HCT116 (cell line): ENCODE results near the gene DDX50. TPM values are rescaled to one million over a fixed set of nuclear protein-coding genes. Genes with fewer than 3 reads are reported as not detected.

Source experiments
- ATAC-seq: fragments of 200-7000 bp; cut with Tn5 transposase; 2 replicates; pipeline ENCODE4 v1.9.1; 2020; ENCODE audit warnings: mild to moderate bottlenecking, moderate library complexity
- BruUV-seq: library from RNA; stranded (reverse); fragments of 400-500 nt; replicated peaks from 2 replicates; lab custom pipeline; 2021; lab: Mats Ljungman, UMichigan
- CTCF ChIA-PET: fragments of 300-600 bp; sonication (Branson Sonifier 250); formaldehyde crosslinking; loops from one replicate; lab custom pipeline; 2021; ENCODE audit warnings: antibody characterized with exemption; lab: Charles Lee
- POLR2A ChIA-PET: fragments of 300-600, 350-600 bp; sonication (Branson Sonifier 250); formaldehyde crosslinking; loops from one replicate; lab custom pipeline; 2021; ENCODE audit warnings: antibody characterized with exemption; lab: Charles Lee
- RAD21 ChIA-PET, 2 experiments: fragments of 300-600 bp; sonication (Branson Sonifier 250); formaldehyde crosslinking; loops; one replicate each; lab custom pipeline; 2023; ENCODE audit warnings: low total read pairs in 2 of 2; ENCODE audit not compliant: uncharacterized antibody in 2 of 2, unreplicated experiment in 2 of 2, low non-redundant PET in 1 of 2; lab: Charles Lee
- DNase-seq: peaks from one replicate; pipeline ENCODE4 v3.0.0-alpha.2; 2010; ENCODE audit warnings: low read depth, low spot score
- H2AFZ ChIP-seq: fragments of 200-600 bp; shearing (Covaris generic), sonication (generic); 2 replicates; pipeline ENCODE4 v1.6.1; 2017; ENCODE audit warnings: low read depth, mixed run types, mixed read lengths, antibody characterized with exemption, low read length; ENCODE audit not compliant: poor library complexity, severe bottlenecking
- H3K27ac ChIP-seq: 2 replicates; pipeline ENCODE4 v1.5.1; 2012; ENCODE audit warnings: low read depth, low read length
- H3K27me3 ChIP-seq: fragments of 200-600 bp; sonication (generic); 2 replicates; pipeline ENCODE4 v1.6.1; 2016; ENCODE audit warnings: mixed run types, low read length, mixed read lengths; ENCODE audit not compliant: insufficient read depth
- H3K36me3 ChIP-seq, 2 experiments: fragments of 200-500 bp in 1 of 2; fragments of 200-600 bp in 1 of 2; sonication (Bioruptor generic) in 1 of 2; sonication (generic) in 1 of 2; 2 replicates each; pipeline versions ENCODE4 v1.5.1 to v1.6.1; 2014 to 2016; ENCODE audit warnings: low read length in 2 of 2, inconsistent platforms in 1 of 2, mixed read lengths in 1 of 2, mixed run types in 1 of 2; ENCODE audit not compliant: insufficient read depth in 2 of 2, control insufficient read depth in 1 of 2
- H3K4me1 ChIP-seq, 2 experiments: fragments of 200-600 bp in 1 of 2; sonication (generic) in 1 of 2; 2 replicates each; pipeline versions ENCODE4 v1.5.1 to v1.6.1; 2012 to 2017; ENCODE audit warnings: low read length in 2 of 2, inconsistent platforms in 1 of 2, mild to moderate bottlenecking in 1 of 2, mixed read lengths in 1 of 2, mixed run types in 1 of 2, moderate library complexity in 1 of 2; ENCODE audit not compliant: insufficient read depth in 2 of 2, control insufficient read depth in 1 of 2
- H3K4me2 ChIP-seq: fragments of 200-600 bp; sonication (generic); 2 replicates; pipeline ENCODE4 v1.6.1; 2017; ENCODE audit warnings: mixed run types, low read length, mixed read lengths
- H3K4me3 ChIP-seq, 2 experiments: fragments of 200-600 bp in 1 of 2; sonication (generic) in 1 of 2; replicated peaks in 1 of 2; 2 replicates each; pipeline ENCODE4 v1.5.1; 2011 to 2016; ENCODE audit warnings: low read length in 2 of 2, control low read depth in 1 of 2, low read depth in 1 of 2, mild to moderate bottlenecking in 1 of 2, mixed read lengths in 1 of 2, mixed run types in 1 of 2
- H3K79me2 ChIP-seq: fragments of 200-600 bp; sonication (generic); 2 replicates; pipeline ENCODE4 v1.6.1; 2017; ENCODE audit warnings: mild to moderate bottlenecking, mixed run types, low read length, moderate library complexity, mixed read lengths; ENCODE audit not compliant: insufficient read depth
- H3K9ac ChIP-seq: fragments of 200-600 bp; sonication (generic); 2 replicates; pipeline ENCODE4 v1.6.1; 2016; ENCODE audit warnings: low read length, mixed read lengths
- H3K9me2 ChIP-seq: fragments of 200-600 bp; sonication (generic), shearing (Covaris generic); 2 replicates; pipeline ENCODE4 v1.6.1; 2017; ENCODE audit warnings: mixed run types, mild to moderate bottlenecking, moderate library complexity; ENCODE audit not compliant: insufficient read depth
- H3K9me3 ChIP-seq, 2 experiments: fragments of 200-500 bp in 1 of 2; fragments of 200-600 bp in 1 of 2; sonication (Bioruptor generic) in 1 of 2; sonication (generic) in 1 of 2; 2 replicates each; pipeline ENCODE4 v1.6.1; 2014 to 2017; ENCODE audit warnings: low read length in 2 of 2, mixed read lengths in 2 of 2, inconsistent platforms in 1 of 2, low read depth in 1 of 2, mild to moderate bottlenecking in 1 of 2, mixed run types in 1 of 2, moderate library complexity in 1 of 2; ENCODE audit not compliant: control insufficient read depth in 1 of 2, insufficient read depth in 1 of 2
- H4K20me1 ChIP-seq: fragments of 200-600 bp; sonication (generic), shearing (Covaris generic); 2 replicates; pipeline ENCODE4 v1.6.1; 2017; ENCODE audit warnings: mixed run types, mild to moderate bottlenecking, moderate library complexity; ENCODE audit not compliant: insufficient read depth
- CBX3 ChIP-seq: IDR thresholded peaks from 2 replicates; pipeline ENCODE4 v1.6.1; 2012; ENCODE audit warnings: low read depth
- CEBPB ChIP-seq: IDR thresholded peaks from 2 replicates; pipeline ENCODE4 v1.6.1; 2012; ENCODE audit warnings: low read depth
- EGR1 ChIP-seq: IDR thresholded peaks from 2 replicates; pipeline ENCODE4 v1.6.1; 2012; ENCODE audit warnings: low read depth
- ELF1 ChIP-seq: IDR thresholded peaks from 2 replicates; pipeline ENCODE4 v1.6.1; 2012; ENCODE audit warnings: low read depth, borderline replicate concordance
- EZH2 ChIP-seq: fragments of 200-600 bp; sonication (generic); IDR thresholded peaks from 2 replicates; pipeline ENCODE4 v1.6.1; 2017; ENCODE audit warnings: antibody characterized with exemption, mixed run types
- EZH2phosphoT487 ChIP-seq: fragments of 200-600 bp; IDR thresholded peaks from 2 replicates; pipeline ENCODE4 v1.6.1; 2018; ENCODE audit warnings: antibody characterized with exemption, borderline replicate concordance
- FOSL1 ChIP-seq: IDR thresholded peaks from 2 replicates; pipeline ENCODE4 v1.6.1; 2012; ENCODE audit warnings: low read depth
- JUND ChIP-seq: IDR thresholded peaks from 2 replicates; pipeline ENCODE4 v1.6.1; 2012
- MAX ChIP-seq: IDR thresholded peaks from 2 replicates; pipeline ENCODE4 v1.6.1; 2012
- POLR2A ChIP-seq: IDR thresholded peaks from 2 replicates; pipeline ENCODE4 v1.7.0; 2011; ENCODE audit warnings: borderline replicate concordance; ENCODE audit not compliant: insufficient read depth, insufficient read length; ENCODE audit errors: extremely low read depth
- POLR2AphosphoS5 ChIP-seq: IDR thresholded peaks from 2 replicates; pipeline ENCODE4 v1.6.1; 2011; ENCODE audit warnings: mild to moderate bottlenecking, low read depth, low read length, moderate library complexity
- RAD21 ChIP-seq: IDR thresholded peaks from 2 replicates; pipeline ENCODE4 v1.6.1; 2012; ENCODE audit warnings: low read depth, mild to moderate bottlenecking
- SIN3A ChIP-seq: IDR thresholded peaks from 2 replicates; pipeline ENCODE4 v1.6.1; 2012; ENCODE audit warnings: low read depth
- SP1 ChIP-seq: IDR thresholded peaks from 2 replicates; pipeline ENCODE4 v1.6.1; 2012; ENCODE audit warnings: low read depth
- SRF ChIP-seq: IDR thresholded peaks from 2 replicates; pipeline ENCODE4 v1.6.1; 2012; ENCODE audit warnings: low read depth
- YY1 ChIP-seq: IDR thresholded peaks from 2 replicates; pipeline ENCODE4 v1.6.1; 2011; ENCODE audit warnings: low read length, low read depth, moderate library complexity, mild to moderate bottlenecking; ENCODE audit not compliant: insufficient replicate concordance; ENCODE audit errors: extremely low read depth
- ZFX ChIP-seq: fragments of 450-650 bp; IDR thresholded peaks from 2 replicates; pipeline ENCODE4 v1.6.1; 2017
- ZNF274 ChIP-seq: fragments of 200-500 bp; sonication (Bioruptor generic); IDR thresholded peaks from 2 replicates; pipeline ENCODE4 v1.6.1; 2014; ENCODE audit warnings: mild to moderate bottlenecking, low read depth, low read length, inconsistent platforms
- intact Hi-C: fragments of 100-400 bp; cut with micrococcal nuclease; formaldehyde crosslinking; loops from 2 replicates; pipeline ENCODE4 v1.10.0; 2022
- total RNA-seq: library from RNA; stranded (reverse); gene quantifications from one replicate; pipeline ENCODE4 v1.2.1, GENCODE V29; 2021; ENCODE audit not compliant: unreplicated experiment
- TF ChIP-seq, protein P1 (sequence below): IDR thresholded peaks from 2 replicates; pipeline ENCODE4 v1.6.1; 2012; ENCODE audit warnings: low read depth

DDX50 gene
- total RNA-seq, 1 experiment from 2014 or later, result 25.6 TPM

DNA sequence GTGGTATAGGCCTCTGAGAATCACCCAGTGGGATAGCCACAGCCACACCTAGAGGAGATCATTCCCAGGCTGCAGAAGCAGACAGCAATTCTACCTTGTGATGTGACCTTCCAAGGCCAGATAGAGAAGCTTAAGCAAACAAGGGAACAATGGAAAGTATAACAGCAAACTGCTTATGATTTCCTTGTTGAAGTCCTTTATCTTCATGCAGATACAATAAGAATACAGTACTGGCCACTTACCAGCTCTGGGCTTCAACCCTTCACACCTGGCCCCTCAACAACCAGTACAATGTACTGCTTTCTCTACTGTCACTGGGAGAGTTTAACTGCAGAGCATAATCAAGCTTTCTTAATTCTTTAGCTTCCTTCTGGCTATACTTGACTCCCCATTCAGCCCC is 22.6 kb upstream of the DDX50 start:
- Histone ChIP-seq H3K79me2 (no peaks in the 10 kb centered on the region), H3K36me3 (no peaks in the 10 kb centered on the region), H3K9me2 (no peaks in the 10 kb centered on the region), H3K4me1 (no peaks in the 10 kb centered on the region), H2AFZ (no peak overlapping the region), H3K9me3 (no peaks in the 10 kb centered on the region), H3K9ac (no peak overlapping the region), H3K4me2 (no peak overlapping the region), H3K27me3 (no peaks in the 10 kb centered on the region), H3K4me3 (no peak overlapping the region), H4K20me1 (no peaks in the 10 kb centered on the region), H3K27ac (no peak overlapping the region)
- ATAC-seq (no peak), DNase-seq (no peak)
- ChIA-PET POLR2A (no interaction called here), RAD21 (no interaction called here), CTCF (no interaction called here)
- no TSS peak for BruUV-seq
- TF ChIP-seq RAD21 (no peak), EZH2phosphoT487 (no peak), POLR2AphosphoS5 (no peak), CBX3 (no peak), FOSL1 (no peak), ELF1 (no peak), EZH2 (no peak), JUND (no peak), ZNF274 (no peak), MAX (no peak), YY1 (no peak), EGR1 (no peak), SIN3A (no peak)
- intact Hi-C loops, result no loop called here

DNA sequence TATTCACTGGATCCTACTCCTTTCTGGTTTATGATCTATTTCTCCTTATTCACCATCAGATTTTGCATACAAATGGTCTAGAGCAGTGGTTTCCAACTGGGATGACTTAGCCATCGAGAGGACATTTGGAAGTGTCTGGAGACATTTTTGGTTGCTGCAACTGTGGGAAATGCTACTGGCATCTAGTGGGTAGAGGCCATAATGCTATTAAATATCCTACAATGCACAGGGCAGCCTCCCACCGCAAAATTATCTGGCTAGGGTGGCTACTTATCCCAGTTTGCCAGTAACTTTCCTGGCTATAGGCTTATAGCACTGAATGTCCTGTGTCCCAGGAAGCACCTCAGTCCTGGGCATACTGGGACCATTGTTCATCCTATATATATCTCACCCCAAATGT is 21.5 kb upstream of the DDX50 start:
- BruUV-seq, result no TSS peak
- intact Hi-C loops, result no loop called here
- ChIA-PET CTCF (no interaction called here), RAD21 (no interaction called here), POLR2A (no interaction called here)
- H4K20me1 ChIP-seq, result no peaks in the 10 kb centered on the region
- no peaks in the 10 kb centered on the region for H3K36me3 ChIP-seq
- H3K9ac ChIP-seq, result no peak overlapping the region
- H3K9me2 ChIP-seq, result no peaks in the 10 kb centered on the region
- H3K4me1 ChIP-seq, result no peaks in the 10 kb centered on the region
- H3K27me3 ChIP-seq, result no peaks in the 10 kb centered on the region
- no peaks in the 10 kb centered on the region for H3K9me3 ChIP-seq
- H3K4me3 ChIP-seq, result no peak overlapping the region
- DNase-seq, result no peak
- H3K79me2 ChIP-seq, result no peaks in the 10 kb centered on the region
- H3K4me2 ChIP-seq, result no peak overlapping the region
- no peak overlapping the region for H2AFZ ChIP-seq
- ATAC-seq, result no peak
- no peak overlapping the region for H3K27ac ChIP-seq
- TF ChIP-seq JUND, result no peak
- no peak for TF ChIP-seq SP1
- TF ChIP-seq SIN3A, result no peak
- TF ChIP-seq CEBPB, result no peak
- no peak for TF ChIP-seq CBX3
- no peak for TF ChIP-seq ZFX
- TF ChIP-seq MAX, result no peak
- no peak for TF ChIP-seq EZH2phosphoT487
- no peak for TF ChIP-seq SRF
- no peak for TF ChIP-seq POLR2A
- TF ChIP-seq FOSL1, result no peak
- TF ChIP-seq, protein P1, sequence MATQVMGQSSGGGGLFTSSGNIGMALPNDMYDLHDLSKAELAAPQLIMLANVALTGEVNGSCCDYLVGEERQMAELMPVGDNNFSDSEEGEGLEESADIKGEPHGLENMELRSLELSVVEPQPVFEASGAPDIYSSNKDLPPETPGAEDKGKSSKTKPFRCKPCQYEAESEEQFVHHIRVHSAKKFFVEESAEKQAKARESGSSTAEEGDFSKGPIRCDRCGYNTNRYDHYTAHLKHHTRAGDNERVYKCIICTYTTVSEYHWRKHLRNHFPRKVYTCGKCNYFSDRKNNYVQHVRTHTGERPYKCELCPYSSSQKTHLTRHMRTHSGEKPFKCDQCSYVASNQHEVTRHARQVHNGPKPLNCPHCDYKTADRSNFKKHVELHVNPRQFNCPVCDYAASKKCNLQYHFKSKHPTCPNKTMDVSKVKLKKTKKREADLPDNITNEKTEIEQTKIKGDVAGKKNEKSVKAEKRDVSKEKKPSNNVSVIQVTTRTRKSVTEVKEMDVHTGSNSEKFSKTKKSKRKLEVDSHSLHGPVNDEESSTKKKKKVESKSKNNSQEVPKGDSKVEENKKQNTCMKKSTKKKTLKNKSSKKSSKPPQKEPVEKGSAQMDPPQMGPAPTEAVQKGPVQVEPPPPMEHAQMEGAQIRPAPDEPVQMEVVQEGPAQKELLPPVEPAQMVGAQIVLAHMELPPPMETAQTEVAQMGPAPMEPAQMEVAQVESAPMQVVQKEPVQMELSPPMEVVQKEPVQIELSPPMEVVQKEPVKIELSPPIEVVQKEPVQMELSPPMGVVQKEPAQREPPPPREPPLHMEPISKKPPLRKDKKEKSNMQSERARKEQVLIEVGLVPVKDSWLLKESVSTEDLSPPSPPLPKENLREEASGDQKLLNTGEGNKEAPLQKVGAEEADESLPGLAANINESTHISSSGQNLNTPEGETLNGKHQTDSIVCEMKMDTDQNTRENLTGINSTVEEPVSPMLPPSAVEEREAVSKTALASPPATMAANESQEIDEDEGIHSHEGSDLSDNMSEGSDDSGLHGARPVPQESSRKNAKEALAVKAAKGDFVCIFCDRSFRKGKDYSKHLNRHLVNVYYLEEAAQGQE, result no peak
- no peak for TF ChIP-seq EZH2
- no peak for TF ChIP-seq POLR2AphosphoS5
- TF ChIP-seq YY1, result no peak
